HG03139 (cell line): ENCODE data around the gene CNNM1.

Source experiments
- ATAC-seq: cut with Tn5 transposase; IDR thresholded peaks from one replicate; pipeline ENCODE4 v1.9.1; 2021; ENCODE audit not compliant: unreplicated experiment

CNNM1 gene

GRCh38 chr10:99337311-99337811 is 8.2 kb downstream of the CNNM1 start:
- ATAC-seq: no peak

GRCh38 chr10:99337901-99338300 is 8.7 kb downstream of the CNNM1 start:
- no peak for ATAC-seq

GRCh38 chr10:99339077-99339476 is 9.9 kb downstream of the CNNM1 start:
- no peak for ATAC-seq

- ATAC-seq: no peak
Observed at GRCh38 chr10:99339563-99340047, 10.4 kb downstream of the CNNM1 start.

GRCh38 chr10:99340650-99341049 is 11.5 kb downstream of the CNNM1 start:
- ATAC-seq: no peak

GRCh38 chr10:99341248-99341647 is 12.1 kb downstream of the CNNM1 start:
- no peak for ATAC-seq

- no peak for ATAC-seq
Observed at GRCh38 chr10:99341860-99342490, 12.8 kb downstream of the CNNM1 start.

GRCh38 chr10:99343262-99343661 is 14.1 kb downstream of the CNNM1 start:
- no peak for ATAC-seq

GRCh38 chr10:99344715-99345114 is 15.6 kb downstream of the CNNM1 start:
- ATAC-seq: no peak

GRCh38 chr10:99345350-99345749 is 16.2 kb downstream of the CNNM1 start:
- ATAC-seq: no peak

GRCh38 chr10:99346247-99346646 is 17.1 kb downstream of the CNNM1 start:
- no peak for ATAC-seq

GRCh38 chr10:99347672-99348071 is 18.5 kb downstream of the CNNM1 start:
- no peak for ATAC-seq

GRCh38 chr10:99353182-99353581 is 24.0 kb downstream of the CNNM1 start:
- ATAC-seq: no peak

- no peak for ATAC-seq
Observed at GRCh38 chr10:99357691-99358090, 28.5 kb downstream of the CNNM1 start.

- ATAC-seq: no peak
Observed at GRCh38 chr10:99358101-99358500, 28.9 kb downstream of the CNNM1 start.

GRCh38 chr10:99360934-99361333 is 31.8 kb downstream of the CNNM1 start:
- no peak for ATAC-seq

GRCh38 chr10:99364125-99364524 is 35.0 kb downstream of the CNNM1 start:
- ATAC-seq: no peak

GRCh38 chr10:99365311-99365710 is 36.2 kb downstream of the CNNM1 start:
- ATAC-seq: no peak

- no peak for ATAC-seq
Observed at GRCh38 chr10:99365736-99366135, 36.6 kb downstream of the CNNM1 start.

- no peak for ATAC-seq
Observed at GRCh38 chr10:99366666-99367065, 37.5 kb downstream of the CNNM1 start.

- ATAC-seq: no peak
Observed at GRCh38 chr10:99368646-99369045, 39.5 kb downstream of the CNNM1 start.

GRCh38 chr10:99369126-99369525 is 40.0 kb downstream of the CNNM1 start:
- ATAC-seq: no peak

- ATAC-seq: no peak
Observed at GRCh38 chr10:99369551-99369950, 40.4 kb downstream of the CNNM1 start.
